NCI-H748 treated with DMSO at 0.1 percent for 48 hours (cell line): ENCODE data around the gene CALM3.
"Not testable (repeated sequence)": the region's sequence is repeated elsewhere in the genome, so short reads cannot be mapped to it uniquely, and the experiment has no call there.

ENCODE experiments used
- DNase-seq: peaks from one replicate; lab custom pipeline; 2025; lab: John Stamatoyannopoulos, UW

The CALM3 gene

DNA sequence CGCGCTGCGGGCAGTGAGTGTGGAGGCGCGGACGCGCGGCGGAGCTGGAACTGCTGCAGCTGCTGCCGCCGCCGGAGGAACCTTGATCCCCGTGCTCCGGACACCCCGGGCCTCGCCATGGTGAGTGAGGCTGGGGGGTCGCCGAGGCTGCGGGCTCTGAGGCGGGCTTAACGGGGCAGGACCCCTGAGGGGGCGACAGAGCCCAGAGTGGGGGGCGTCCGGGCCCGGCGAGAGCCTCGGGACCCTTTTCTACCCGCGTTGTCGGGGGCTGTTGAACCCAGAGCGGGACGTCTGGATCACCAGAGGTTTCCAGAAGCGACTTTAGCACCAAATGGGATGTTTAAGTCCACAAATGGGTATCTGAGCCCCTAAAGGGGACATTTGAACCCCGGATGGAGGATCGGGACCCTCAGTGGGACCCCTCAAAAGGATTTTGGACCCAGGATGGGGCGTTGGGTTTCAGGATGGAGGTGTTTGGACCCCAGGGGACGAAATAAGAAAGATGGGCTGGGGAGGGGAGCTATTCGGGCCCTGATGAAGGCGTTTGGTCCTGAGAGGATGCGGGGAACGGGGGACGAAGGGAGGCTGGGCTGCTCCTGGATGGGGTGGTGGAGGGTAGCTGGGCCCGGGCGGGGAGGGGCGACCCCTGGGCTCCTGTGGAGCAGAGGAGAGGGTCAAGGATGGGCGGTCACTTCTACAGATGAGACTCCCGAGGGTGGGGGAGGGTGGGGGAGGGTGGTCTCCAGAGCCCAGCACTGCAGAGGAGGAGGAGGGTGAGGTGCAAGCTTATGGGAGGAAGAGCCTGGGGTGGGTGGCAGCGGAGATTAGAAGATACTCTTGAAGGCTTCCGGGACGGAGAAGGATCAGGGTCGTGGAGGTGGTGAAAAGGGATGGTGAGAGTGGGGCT is at the start of gene CALM3:
Gene CALM3 (plus strand): TSS at position 13 of the 907 bp plus-strand sequence. CDS start 105 bp downstream, at position 118.
- DNase-seq: no peak

DNA sequence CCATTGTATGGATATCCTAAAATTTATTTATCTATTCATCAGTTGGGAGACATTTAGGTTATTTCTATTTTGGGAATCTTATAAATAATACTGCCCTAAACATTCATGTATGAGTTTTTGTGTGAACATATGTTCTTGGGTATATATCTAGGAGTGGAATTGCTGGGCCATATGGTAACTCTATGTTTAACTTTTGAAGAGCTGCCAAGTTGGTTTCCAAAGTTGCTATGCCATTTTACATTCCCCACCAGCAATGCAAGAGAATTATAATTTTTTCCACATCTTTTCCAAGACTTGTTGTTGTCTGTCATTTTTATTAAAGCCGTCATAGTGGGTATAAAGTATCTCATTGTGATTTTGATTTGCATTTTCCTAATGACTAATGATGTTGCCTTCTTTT is 48.2 kb upstream of the CALM3 start:
- DNase-seq: no peak

- no peak for DNase-seq
These were observed 47.0 kb upstream of the CALM3 start for GRCh38 chr19:46554161-46554560.

DNA sequence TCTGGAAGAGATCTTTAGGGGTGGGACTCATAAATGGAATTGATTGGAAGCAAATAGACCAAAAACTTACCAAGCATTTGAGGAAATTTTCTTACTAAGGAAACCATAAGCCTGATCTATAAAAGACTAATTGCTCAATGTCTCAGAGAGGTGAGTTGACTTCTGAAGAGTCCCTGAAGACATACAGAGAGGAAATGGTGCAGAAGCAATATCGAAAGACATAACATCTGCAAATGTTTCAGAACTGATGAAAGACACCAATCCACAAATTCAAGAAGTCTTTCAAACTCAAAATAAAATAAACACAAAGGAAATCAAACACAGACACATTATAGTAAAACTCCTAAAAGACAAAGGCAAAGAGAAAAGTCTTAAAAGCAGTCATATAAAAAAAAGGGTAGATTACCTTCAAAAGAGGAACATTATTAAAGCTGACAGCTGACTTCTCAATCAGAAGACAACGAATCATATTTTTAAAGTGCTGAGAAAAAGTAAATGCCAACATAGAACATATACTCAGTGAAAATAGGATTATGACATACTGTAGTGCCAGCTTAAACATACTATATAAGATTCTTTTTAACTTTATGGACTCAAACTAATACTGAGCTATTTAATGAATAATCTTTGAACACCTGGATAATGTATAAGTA is 45.4 kb upstream of the CALM3 start:
- DNase-seq: no peak

- DNase-seq: not testable (repeated sequence)
These were observed 44.7 kb upstream of the CALM3 start for GRCh38 chr19:46556471-46556870.

GRCh38 chr19:46559203-46559602 is 41.9 kb upstream of the CALM3 start:
- no peak for DNase-seq

DNA sequence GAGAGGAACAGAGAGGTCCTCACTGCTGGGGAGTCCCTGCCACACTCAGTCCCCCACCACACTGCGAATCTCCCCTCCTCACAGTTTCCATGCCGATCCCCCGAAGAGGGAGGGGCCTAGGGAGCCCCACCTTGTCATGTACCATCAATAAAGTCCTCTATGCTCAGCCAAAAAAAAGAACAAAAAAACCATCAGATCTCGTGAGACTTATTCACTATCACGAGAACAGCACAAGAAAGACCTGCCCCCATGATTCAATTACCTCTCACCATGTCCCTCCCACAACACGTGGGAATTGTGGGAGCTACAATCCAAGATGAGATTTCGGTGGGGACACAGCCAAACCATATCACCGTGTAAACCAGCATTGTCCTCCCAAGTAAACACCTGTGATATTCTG is 41.5 kb upstream of the CALM3 start:
- not testable (repeated sequence) for DNase-seq

DNA sequence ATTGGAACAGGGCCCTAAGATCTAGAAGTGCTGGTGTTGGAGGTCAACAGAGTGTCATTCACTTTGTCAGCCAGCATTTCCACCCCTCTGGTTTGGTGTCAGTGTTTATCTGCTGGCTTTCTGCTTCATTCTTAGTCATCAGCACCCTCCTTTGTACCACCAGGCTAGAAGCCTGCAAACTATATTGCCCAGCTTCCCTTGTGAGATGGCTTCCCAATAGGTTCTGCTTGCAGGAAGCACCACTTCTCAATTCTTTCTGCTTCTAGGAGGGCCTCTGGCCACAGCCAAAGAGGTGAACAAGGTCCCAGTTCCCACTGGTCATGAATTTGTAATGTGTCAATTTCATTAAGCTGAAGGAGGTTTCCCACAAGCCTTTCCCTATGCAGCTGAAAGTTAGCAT is 36.4 kb upstream of the CALM3 start:
- DNase-seq: no peak

GRCh38 chr19:46571495-46571894 is 29.6 kb upstream of the CALM3 start:
- no peak for DNase-seq

DNA sequence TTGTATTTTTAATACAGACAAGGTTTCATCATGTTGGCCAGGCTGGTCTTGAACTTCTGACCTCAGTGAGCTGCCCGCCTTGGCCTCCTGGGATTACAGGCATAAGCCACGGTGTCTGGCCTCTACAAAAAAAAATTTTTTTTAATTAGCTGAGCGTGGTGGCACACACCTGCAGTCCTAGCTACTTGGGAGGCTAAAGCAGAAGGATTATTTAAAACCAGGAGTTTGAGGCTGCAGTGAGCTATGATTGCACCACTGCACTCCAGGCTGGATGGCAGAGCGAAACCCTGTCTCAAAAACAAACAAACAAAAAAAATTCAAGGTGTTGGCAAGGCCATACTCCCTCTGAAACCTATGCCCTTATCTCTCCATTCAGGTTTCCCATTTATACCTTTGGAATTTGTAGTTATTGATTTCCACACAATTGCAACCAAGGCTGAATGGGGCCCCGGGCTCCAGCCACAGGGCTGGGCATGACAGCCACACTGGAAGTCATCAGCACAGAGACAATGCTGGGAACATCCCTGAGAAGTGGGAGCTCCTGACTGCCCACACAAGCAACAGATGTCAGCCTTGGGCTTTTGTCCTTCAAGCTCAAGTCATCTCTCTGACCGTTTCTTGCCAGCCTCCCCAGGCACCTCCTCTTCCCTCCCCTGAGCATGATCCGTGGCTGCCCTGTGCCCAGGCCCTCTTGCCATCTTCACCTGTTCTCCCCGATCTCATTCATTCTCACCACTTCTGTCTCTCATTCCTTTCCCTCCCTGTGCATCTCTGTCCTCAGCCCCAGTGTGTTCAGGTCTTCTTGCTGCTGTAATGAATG is 27.2 kb upstream of the CALM3 start:
- no peak for DNase-seq

GRCh38 chr19:46574533-46574932 is 26.6 kb upstream of the CALM3 start:
- DNase-seq: no peak

GRCh38 chr19:46578450-46578849 is 22.7 kb upstream of the CALM3 start:
- no peak for DNase-seq

- DNase-seq: no peak
These were observed 21.7 kb upstream of the CALM3 start for GRCh38 chr19:46579361-46579879.

GRCh38 chr19:46580247-46580646 is 20.9 kb upstream of the CALM3 start:
- DNase-seq: no peak

DNA sequence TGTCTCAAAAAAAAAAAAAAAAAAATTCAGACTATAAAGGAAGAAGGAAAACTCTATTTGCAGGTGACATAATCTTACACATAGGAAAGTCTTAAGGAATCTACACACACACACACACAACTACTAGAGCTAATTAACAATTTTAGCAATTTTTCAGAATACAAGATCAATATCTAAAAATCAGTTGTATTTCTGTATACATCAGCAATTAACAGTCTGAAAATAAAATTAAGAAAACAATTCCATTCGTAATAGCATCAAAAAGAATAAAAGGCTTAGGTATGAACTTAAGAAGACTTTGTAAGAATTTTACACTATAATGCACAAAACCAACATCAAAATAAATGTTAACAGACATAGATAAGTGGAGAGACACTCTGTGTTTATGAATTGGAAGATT is 15.6 kb upstream of the CALM3 start:
- no peak for DNase-seq

DNA sequence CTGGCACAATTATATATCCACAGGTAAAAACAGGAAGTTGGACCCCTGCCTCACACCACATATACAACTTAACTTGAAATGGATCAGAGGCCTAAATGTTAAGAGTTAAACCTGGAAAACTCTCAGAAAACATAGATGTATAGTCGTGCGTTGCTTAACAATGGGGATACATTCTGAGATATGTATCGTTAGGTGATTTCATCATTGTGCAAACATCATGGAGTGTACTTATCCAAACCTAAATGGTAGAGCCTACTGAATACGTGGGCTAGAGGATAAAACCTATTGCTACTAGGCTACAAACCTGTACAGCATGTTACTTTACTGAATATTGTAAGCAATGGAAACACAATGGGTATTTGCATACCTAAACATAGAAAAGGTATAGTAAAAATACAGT is 14.8 kb upstream of the CALM3 start:
- DNase-seq: no peak

GRCh38 chr19:46587861-46588260 is 13.3 kb upstream of the CALM3 start:
- no peak for DNase-seq

DNA sequence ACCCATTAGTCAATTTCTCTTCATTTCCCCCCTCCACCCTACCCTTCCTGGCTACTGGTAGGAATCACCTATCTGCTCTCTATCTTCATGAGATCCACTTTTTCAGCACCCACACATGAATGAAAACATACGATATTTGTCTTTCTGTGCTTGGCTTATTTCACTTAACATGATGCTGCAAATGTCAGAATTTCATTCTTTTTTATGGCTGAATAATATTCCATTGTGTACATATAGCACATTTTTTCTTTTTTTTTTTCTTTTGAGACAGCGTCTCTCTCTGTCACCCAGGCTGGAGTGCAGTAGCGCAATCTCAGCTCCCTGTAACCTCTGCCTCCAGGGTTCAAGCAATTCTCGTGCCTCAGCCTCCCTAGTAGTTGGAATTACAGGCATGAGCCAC is 9.9 kb upstream of the CALM3 start:
- no peak for DNase-seq

DNA sequence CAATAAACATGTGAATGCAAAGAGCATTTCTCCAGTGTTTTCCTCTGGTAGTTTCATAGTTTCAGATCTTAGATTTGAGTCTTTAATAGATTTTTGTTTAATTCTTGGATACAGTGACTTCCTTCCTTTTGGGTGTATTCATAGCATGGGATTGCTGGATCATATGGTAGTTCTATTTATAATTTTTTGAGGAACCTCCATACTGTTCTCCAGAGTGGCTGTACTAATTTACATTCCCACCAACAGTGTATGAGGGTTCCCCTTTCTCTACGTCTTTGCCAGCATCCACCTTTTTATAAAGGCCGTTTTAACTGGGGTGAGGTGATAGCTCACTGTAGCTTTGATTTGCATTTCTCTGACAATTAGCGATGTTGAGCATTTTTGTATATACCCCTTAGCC is 9.3 kb upstream of the CALM3 start:
- no peak for DNase-seq

DNA sequence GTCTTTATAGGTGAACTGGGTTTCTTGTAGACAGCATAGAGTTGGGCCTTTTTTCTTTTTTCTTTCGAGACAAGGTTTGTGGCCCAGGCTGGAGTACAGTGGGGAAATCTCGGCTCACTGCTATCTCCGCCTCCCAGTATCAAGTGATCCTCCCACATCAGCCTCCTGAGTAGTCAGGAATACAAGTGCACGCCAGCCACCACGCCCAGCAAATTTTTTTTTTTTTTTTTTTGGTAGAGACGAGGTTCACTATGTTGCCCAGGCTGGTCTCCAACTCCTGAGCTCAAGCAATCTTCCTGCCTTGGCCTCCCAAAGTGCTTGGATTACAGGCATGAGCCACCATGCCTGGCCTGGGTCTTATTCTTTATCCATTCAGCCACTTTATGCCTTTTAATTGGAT is 5.1 kb upstream of the CALM3 start:
- no peak for DNase-seq

- no peak for DNase-seq
These were observed 2.7 kb upstream of the CALM3 start for GRCh38 chr19:46598372-46598917.
